D721Med (cell line): ENCODE data around the gene ZNF629.

Experiments used
- DNase-seq: peaks from one replicate; pipeline ENCODE4 v3.0.0; 2011; ENCODE audit warnings: low spot score; ENCODE audit not compliant: insufficient read length
- FAIRE-seq: peaks from 2 replicates; lab custom pipeline; 2011; peaks lifted over from hg19 to GRCh38; lab: Jason Lieb, UNC
- TF ChIP-seq, protein P1 (sequence below): IDR thresholded peaks from 2 replicates; pipeline ENCODE4 v1.5.1; 2012; ENCODE audit warnings: mild to moderate bottlenecking, control low read depth; ENCODE audit not compliant: insufficient read depth; ENCODE audit errors: missing control alignments

ZNF629 gene

DNA sequence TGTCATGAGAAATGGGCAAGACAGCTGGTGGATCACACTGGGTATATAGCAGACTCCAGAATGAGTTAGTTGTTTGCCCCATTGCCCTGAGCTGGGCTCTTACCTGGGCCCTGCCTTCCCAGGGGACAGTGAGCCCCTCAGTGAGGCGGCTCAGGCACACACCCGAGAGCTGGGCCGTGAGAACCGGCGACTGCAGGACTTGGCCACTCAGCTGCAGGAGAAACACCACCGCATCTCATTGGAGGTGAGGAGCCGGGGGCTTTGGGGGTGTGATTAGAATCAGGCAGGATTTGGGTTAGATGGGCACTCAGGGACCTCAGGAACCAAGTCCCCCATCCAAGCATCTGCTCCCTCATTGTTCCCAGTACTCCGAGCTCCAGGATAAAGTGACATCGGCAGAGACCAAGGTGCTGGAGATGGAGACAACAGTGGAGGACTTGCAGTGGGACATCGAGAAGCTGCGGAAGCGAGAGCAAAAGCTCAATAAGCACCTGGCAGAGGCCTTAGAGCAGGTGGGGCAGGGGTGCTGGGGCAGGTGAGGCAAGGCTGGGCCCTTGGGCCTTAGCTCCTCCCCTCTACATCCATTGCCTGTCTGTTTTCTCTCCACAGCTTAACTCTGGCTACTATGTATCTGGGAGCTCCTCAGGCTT is 22.1 kb downstream of the ZNF629 start:
- DNase-seq: no peak
- TF ChIP-seq, protein P1, sequence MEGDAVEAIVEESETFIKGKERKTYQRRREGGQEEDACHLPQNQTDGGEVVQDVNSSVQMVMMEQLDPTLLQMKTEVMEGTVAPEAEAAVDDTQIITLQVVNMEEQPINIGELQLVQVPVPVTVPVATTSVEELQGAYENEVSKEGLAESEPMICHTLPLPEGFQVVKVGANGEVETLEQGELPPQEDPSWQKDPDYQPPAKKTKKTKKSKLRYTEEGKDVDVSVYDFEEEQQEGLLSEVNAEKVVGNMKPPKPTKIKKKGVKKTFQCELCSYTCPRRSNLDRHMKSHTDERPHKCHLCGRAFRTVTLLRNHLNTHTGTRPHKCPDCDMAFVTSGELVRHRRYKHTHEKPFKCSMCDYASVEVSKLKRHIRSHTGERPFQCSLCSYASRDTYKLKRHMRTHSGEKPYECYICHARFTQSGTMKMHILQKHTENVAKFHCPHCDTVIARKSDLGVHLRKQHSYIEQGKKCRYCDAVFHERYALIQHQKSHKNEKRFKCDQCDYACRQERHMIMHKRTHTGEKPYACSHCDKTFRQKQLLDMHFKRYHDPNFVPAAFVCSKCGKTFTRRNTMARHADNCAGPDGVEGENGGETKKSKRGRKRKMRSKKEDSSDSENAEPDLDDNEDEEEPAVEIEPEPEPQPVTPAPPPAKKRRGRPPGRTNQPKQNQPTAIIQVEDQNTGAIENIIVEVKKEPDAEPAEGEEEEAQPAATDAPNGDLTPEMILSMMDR: no peak
- no peak for FAIRE-seq

DNA sequence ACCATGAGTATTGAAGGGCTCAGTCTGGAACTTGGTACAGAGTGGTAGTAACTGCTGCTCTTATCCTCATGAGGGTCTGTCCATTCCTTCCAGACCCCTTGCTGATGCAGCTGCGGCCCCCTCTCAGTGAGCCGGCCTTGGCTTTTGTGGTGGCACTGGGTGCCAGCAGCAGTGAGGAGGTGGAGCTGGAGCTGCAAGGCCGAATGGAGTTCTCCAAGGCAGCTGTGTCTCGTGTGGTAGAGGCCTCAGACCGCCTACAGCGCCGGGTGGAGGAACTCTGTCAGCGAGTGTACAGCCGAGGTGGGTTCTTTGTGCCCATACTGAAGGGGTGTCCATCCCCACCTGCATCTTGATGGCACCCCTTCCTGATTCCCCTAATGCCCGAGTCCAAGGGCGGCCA is 22.9 kb downstream of the ZNF629 start:
- FAIRE-seq: no peak
- TF ChIP-seq, protein P1: no peak
- DNase-seq: no peak

DNA sequence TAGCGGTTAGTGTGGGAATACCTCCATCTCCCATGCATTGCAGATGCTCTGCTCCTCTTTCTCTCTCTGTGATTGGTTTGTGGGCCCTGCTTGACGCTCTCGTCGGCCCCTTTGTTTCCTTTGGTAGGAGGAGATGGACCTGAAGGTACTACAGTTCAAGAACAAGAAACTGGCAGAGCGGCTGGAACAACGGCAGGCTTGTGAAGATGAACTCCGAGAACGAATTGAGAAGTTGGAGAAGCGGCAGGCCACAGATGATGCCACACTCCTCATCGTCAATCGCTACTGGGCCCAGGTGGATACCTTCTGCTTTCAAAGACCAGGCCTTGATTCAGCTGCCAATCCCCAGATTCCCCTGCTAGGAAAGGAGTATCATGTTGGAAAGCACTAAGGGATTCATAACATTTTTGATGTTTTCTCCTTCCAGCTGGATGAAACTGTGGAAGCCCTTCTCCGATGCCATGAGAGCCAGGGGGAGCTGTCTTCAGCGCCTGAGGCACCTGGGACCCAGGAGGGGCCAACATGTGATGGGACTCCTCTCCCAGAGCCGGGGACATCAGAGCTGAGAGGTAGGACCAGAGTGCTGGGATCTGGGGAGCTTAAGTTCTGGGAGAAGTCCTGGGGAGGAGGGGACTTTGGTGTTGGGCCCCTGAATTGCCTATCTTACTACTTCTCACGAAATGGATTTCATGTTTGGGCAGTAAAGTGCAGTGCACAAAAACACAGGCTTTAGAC is 23.8 kb downstream of the ZNF629 start:
- DNase-seq (no peak), FAIRE-seq (no peak)
- TF ChIP-seq, protein P1: no peak

DNA sequence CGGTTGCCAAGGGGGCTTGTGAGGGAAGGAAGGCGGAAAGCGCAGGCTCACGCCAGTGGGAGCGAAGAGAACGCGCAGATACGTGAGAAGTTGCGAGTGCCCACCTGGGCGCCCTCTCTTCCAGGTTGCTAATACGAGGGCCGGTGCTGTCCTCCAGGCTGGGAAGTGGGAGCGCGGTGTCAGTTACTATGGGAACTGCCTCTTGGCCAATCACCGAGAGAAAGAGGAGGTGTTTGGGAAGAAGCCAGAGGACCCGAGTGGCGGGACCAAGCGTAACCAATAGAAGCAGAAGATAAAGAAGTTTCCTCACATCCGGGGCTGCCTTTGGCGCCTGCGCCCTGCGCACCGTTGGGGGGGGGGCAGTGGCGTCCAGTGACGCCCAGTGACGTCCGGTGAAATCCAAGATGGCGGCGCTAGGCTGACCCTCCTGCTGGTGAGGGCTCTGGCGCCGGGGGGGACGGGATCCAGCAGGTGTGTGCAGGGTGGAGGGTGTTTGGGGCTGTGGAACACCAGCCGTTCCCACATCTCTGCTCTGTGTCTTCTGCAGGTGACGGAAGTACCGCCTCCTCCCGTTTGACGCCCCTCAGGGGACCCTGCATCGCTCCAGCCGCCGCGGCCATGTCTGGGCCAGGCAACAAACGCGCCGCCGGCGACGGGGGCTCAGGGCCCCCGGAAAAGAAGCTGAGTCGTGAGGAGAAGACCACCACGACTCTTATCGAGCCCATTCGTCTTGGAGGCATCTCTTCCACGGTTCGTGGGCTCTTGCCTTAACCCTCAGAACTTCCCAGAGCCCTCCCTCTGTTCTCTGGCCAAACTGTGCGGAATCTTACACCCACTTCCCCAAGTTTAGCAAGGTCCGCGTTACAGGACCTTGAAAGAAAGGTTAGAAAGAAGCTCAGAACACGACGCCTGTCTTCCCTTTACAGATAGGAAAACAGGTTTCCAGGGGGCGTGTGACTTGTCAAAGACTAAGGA is 24.8 kb downstream of the ZNF629 start, which contains the start of the genes CFAP119 and RNF40:
Gene CFAP119 (minus strand): TSS at position 135 of the 975 bp plus-strand sequence. CDS start 314 bp downstream, outside the sequence.
Gene RNF40 (plus strand): TSS at position 395 of the 975 bp plus-strand sequence. CDS start 224 bp downstream, at position 619.
- FAIRE-seq: no peak
- peak; percentile 100 for DNase-seq
- TF ChIP-seq, protein P1: no peak

DNA sequence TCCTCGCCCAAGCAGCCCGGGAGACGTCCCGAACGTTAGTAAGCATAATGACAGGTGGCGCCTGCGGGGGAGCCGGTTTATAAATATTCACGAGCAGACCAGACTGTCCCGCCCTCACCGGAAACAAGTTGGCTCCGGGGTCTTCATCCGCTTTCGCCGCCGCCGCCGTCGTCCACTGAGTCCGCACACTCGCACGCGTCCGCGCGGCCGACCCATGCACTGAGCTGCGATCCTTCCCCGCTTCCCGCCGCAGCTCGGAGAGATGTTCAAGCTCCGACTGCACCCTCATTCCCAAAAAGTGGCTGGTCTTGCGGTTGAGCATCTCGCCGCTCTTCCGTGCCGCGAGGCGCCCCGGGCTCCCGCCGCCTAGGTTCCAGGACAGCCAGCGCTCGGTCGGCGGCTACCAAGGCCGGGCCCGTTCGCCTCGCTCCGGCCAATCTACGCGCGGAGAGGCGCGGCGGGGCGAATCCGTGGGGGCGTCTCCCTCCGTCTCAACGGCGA is 25.5 kb downstream of the ZNF629 start:
- FAIRE-seq: no peak
- DNase-seq: no peak
- TF ChIP-seq, protein P1: no peak

DNA sequence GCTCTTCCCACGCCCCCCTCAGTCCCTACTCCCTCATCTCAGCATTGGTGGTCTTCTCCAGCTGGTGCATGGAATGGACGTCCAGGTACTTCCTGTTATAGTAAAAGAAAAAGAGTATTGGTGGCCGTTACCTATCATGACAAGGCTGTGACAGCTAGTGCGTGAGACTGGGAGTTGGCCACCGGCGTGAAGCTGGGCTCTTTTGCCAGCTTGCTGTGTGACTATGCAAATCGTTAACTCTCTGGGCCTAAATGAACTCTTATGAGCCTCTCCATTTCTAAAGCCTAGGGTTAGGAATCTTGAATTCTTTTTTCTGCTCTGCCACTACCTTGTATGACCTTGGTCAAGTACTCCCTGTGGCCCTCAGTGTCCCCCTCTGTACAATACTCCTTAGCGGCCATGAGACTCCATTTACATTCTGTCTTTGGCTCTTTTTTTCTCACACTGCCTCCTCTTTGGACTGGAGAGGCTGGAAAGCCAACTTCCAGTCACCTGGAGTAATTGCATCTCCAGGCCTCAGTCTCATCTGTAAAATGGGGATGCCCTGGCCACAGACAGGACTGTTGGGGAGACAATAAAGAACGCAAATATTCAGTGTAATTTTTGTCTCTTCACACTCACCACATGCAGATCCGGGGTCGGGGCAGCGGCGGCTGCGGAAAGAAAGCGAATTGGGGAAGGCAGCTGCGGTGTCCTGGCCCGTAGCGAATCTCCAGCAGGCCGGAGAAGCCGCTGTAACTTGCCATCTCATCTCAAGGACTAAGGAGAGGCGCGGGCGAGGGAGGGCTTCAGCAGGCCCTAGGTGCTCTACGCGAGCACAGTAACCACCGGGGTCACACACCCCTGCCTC is 26.2 kb downstream of the ZNF629 start:
- TF ChIP-seq, protein P1: no peak
- no peak for DNase-seq
- FAIRE-seq: no peak
